ENCODE data around the gene SKAP1.

DNA sequence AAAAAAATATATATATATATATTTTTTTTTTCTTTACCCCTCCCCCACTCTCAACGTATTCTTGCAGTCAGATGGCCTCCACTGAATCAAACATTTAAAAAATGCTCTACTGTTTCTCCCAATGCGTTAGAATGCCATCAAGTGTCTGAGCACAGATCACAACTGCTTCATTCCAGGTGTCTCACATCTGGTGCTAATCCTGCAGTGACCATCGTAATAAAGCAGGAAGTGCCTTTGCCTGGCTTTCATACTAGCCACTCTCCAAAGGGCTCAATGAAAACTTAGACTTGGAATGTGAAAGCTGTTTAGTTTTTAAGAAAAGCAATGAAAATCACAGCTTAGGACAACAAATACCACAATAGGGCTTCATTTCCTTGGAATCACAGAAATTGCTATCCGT, 37.2 kb downstream of the SKAP1 start:
- TF ChIP-seq CTCF (IDR thresholded peaks at IDR 0.05 in 4 of 5, conservative IDR thresholded peaks at IDR 0.05 in 1 of 5) (no peak), POLR2A (IDR thresholded peaks at IDR 0.05) (no peak)

All from gastrocnemius medialis (tissue), 4 donors.